ENCODE data around the gene VIPAS39. TPM values are rescaled to one million over a fixed set of nuclear protein-coding genes. Genes with fewer than 3 reads are reported as not detected.

Gene VIPAS39
- total RNA-seq, 1 donor: 29.8 TPM

DNA sequence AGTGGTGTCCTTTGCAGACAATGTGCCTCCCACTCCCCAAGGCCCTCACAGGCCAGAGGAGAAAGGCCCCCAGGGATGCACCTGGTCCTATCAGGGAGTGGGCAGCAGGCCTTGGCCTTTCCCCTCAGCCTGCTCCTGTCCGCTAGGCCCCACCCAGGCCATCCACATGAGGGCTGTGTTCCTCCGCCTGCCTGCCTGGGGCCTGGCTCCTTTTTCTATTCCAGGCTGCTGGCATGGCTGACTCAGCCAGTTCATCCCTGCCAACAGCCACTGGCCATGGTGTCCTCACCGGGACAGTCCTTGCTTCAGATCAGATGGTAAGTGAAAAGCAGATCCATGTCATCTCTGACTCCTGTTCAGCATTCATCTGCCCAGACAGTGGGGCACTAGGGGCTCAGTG, 27.9 kb upstream of the VIPAS39 start:
- no peak for DNase-seq (ENCODE audit: low read depth)
- H3K4me3 ChIP-seq (ENCODE audit: low read depth, low read length): no peak overlapping the region

DNA sequence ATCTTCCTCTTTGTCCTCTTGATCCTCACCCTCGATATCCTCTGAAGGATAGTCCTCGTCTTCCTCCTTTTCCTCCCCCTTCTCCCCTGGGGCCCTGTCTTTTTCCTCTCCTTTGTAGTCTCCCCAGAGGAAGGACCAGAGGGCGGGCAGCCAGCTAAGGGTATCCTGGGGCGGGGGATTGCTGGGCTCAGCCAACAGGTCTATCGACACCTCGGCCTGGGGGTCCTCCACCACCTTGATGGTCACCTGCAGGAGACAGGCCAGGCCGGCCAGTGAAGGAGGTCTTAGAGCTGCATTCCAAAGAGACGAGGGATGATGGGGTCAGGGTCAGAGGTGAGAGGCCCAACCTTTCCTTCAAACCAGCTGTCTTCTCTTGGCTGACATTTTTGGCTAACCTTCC, 25.0 kb upstream of the VIPAS39 start:
- TF ChIP-seq, protein P1, sequence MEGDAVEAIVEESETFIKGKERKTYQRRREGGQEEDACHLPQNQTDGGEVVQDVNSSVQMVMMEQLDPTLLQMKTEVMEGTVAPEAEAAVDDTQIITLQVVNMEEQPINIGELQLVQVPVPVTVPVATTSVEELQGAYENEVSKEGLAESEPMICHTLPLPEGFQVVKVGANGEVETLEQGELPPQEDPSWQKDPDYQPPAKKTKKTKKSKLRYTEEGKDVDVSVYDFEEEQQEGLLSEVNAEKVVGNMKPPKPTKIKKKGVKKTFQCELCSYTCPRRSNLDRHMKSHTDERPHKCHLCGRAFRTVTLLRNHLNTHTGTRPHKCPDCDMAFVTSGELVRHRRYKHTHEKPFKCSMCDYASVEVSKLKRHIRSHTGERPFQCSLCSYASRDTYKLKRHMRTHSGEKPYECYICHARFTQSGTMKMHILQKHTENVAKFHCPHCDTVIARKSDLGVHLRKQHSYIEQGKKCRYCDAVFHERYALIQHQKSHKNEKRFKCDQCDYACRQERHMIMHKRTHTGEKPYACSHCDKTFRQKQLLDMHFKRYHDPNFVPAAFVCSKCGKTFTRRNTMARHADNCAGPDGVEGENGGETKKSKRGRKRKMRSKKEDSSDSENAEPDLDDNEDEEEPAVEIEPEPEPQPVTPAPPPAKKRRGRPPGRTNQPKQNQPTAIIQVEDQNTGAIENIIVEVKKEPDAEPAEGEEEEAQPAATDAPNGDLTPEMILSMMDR (IDR thresholded peaks at IDR 0.05; ENCODE audit: insufficient read depth, low read depth, low read length): no peak
- no peak for DNase-seq (ENCODE audit: low read depth)
- no peak overlapping the region for H3K4me3 ChIP-seq (ENCODE audit: low read depth, low read length)

More for the DNA sequence above, 27.9 kb upstream of the VIPAS39 start:
- TF ChIP-seq, protein P1 (IDR thresholded peaks at IDR 0.05; ENCODE audit: insufficient read depth, low read depth, low read length): no peak

DNA sequence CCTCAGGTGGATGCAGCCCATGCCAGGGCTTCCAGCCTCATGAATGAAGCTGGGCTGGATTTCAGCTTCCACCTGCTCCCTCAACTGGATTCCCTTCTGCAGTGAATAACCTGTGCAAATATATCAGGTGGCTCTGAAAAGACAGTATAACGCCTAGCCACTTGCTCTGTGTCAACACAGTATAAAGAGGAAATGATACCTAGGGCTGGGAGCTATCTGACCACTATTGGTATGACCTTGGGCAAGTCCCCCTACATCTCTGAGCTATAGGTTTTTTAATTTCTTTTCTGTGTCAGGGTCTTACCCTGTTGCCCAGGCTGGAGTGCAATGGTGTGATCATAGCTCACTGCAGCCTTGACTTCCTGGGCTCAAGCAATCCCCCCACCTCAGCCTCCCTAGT, 21.4 kb upstream of the VIPAS39 start:
- DNase-seq (ENCODE audit: low read depth): no peak
- H3K4me3 ChIP-seq (ENCODE audit: low read depth, low read length): no peak overlapping the region
- TF ChIP-seq, protein P1 (IDR thresholded peaks at IDR 0.05; ENCODE audit: insufficient read depth, low read depth, low read length): no peak

DNA sequence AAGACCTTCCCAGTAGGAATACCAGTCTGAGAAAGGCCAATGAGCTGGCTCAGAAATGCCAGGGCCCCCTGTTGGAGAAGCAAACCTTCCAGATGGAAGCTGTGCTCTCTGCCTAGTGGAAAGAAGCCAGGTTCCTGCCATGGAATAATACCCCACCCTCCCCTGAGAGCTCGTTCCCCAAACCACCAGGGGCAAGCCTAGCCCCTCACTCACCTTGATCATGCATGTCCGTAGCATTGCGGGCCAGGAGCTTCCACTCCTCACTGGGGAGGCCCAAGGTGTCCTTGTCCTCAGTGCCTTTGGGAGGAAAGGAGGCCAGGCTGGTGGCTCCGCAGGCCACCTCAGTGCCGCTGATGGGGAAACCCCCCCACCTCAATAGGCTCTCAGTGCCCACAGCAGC, 20.6 kb upstream of the VIPAS39 start:
- TF ChIP-seq, protein P1 (IDR thresholded peaks at IDR 0.05; ENCODE audit: insufficient read depth, low read depth, low read length): no peak
- no peak overlapping the region for H3K4me3 ChIP-seq (ENCODE audit: low read depth, low read length)
- no peak for DNase-seq (ENCODE audit: low read depth)

DNA sequence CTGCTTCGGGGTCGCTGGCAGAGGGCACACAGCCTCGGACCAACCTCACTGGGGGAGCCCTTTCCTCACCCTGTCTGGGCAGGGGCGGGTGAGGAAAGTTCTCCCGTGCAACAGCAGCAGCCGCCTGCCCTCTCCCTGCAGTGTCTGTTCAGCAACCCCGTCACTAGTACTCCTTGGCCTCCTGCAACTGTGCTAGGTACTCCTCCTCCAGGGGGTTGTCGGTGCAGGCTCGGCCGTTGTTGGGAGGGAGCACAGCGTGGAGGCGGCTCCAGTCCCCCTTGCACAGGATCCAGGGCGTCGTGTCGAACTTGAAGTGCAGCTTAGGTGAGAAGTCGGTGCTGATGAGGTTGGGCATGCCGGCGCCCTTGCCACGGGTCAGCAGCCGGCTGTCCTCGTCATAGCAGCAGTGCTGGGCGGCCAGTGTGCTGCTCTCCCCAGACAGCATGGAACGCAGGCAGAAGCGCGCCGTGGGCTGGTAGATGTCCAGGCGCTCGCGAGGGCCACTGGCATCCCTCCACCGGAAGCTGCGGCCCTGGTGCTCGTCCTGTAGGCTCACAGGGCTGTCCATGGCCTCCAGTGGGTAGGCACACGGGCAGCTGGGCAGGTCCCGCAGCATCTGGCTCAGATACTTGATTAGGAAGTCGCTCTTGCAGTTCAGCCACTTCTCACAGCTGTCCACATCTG, 18.2 kb upstream of the VIPAS39 start:
- no peak overlapping the region for H3K4me3 ChIP-seq (ENCODE audit: low read depth, low read length)
- TF ChIP-seq, protein P1 (IDR thresholded peaks at IDR 0.05; ENCODE audit: insufficient read depth, low read depth, low read length): no peak
- no peak for DNase-seq (ENCODE audit: low read depth)

DNA sequence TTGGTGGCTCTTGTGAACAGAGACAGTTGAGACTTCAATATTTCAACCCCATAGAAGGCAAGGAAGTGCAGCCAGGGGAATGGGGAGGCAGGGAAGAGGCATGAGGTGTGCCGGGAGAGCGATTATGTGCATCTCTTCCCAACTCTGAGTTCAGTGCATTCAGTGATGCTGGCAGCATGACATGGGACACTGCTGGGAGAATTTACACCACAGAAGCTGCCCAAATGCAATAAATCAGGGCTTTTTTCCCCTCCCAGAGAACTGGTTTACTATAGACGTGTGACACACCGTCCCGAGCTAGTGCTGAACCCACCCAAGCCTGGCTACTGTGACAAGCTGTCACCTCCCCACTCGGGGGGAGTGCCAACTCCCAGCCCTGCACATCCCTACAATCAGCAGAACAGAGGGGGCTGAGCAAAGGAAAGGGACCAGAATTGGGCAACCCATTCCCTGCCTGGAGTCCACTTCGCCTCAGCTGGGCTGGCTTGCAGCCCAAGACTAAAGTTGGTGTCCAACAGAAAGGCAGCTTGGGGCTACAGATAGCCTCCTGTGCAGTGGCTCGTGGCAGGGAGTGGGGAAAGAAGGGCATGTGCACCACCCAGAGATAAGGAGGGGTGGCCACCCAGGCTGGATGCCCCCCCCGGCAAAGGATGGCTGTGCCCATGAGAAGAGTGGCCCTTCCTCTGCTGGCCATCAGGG, 17.2 kb upstream of the VIPAS39 start:
- DNase-seq (ENCODE audit: low read depth): no peak
- no peak overlapping the region for H3K4me3 ChIP-seq (ENCODE audit: low read depth, low read length)
- TF ChIP-seq, protein P1 (IDR thresholded peaks at IDR 0.05; ENCODE audit: insufficient read depth, low read depth, low read length): no peak
